K562 (cell line): Measurements from ENCODE around the gene KRT71. TPM values are rescaled to one million over a fixed set of nuclear protein-coding genes. Genes with fewer than 3 reads are reported as not detected.

Experiments used
- ATAC-seq: fragments of 200-7000 bp; cut with Tn5 transposase; 3 replicates; pipeline ENCODE4 v1.9.1; 2020; ENCODE audit warnings: moderate library complexity
- BruUV-seq: library from RNA; stranded (reverse); fragments of 400-500 nt; replicated peaks from 2 replicates; lab custom pipeline; 2021; lab: Mats Ljungman, UMichigan
- CTCF ChIA-PET: fragments of 300-600 bp; formaldehyde crosslinking; extraction: SDS; loops from one replicate; lab custom pipeline; 2021; ENCODE audit warnings: low intra/inter-chr PET ratio; lab: Yijun Ruan, JAX
- POLR2A ChIA-PET: fragments of 300-600, 350-650 bp; sonication (Branson Sonifier 250); formaldehyde crosslinking; extraction: SDS; loops from one replicate; lab custom pipeline; 2021; ENCODE audit warnings: antibody characterized with exemption, inconsistent platforms; lab: Yijun Ruan, JAX
- DNase-seq, 4 experiments: peaks; one replicate each; pipeline versions ENCODE4 v3.0.0 to v3.0.0-alpha.2; 2011 to 2018; ENCODE audit warnings: low spot score in 3 of 4, mixed read lengths in 3 of 4; ENCODE audit errors: extremely low read depth in 1 of 4
- FAIRE-seq: peaks from 2 replicates; lab custom pipeline; 2011; peaks lifted over from hg19 to GRCh38; lab: Jason Lieb, UNC
- H2AFZ ChIP-seq: 2 replicates; pipeline ENCODE4 v1.6.0; 2011; ENCODE audit warnings: low read depth, low read length, control low read depth, inconsistent platforms
- H3K27ac ChIP-seq: fragments of 200-600 bp; 3 replicates; pipeline ENCODE4 v1.8.0; 2011; ENCODE audit warnings: low read depth, mild to moderate bottlenecking, control low read depth, inconsistent platforms, low read length, moderate library complexity, mixed read lengths; ENCODE audit errors: extremely low read depth
- H3K27me3 ChIP-seq, 2 experiments: fragments of 300-600 bp in 1 of 2; 2 replicates in 1 of 2; 3 replicates in 1 of 2; pipeline versions ENCODE4 v1.6.0 to v1.8.0; 2011; ENCODE audit warnings: inconsistent platforms in 2 of 2, low read length in 2 of 2, mild to moderate bottlenecking in 1 of 2, mixed read lengths in 1 of 2, moderate library complexity in 1 of 2; ENCODE audit not compliant: control insufficient read depth in 2 of 2, insufficient read depth in 2 of 2
- H3K36me3 ChIP-seq: fragments of 300-600 bp; 3 replicates; pipeline ENCODE4 v1.8.0; 2011; ENCODE audit warnings: mild to moderate bottlenecking, low read length, inconsistent platforms; ENCODE audit not compliant: control insufficient read depth, insufficient read depth
- H3K4me1 ChIP-seq, 2 experiments: fragments of 200-600 bp in 1 of 2; replicated peaks in 1 of 2; 2 replicates in 1 of 2; 3 replicates in 1 of 2; pipeline versions ENCODE4 v1.5.1 to v1.8.0; 2011; ENCODE audit warnings: inconsistent platforms in 2 of 2, low read length in 2 of 2, mild to moderate bottlenecking in 1 of 2, mixed read lengths in 1 of 2, moderate library complexity in 1 of 2; ENCODE audit not compliant: control insufficient read depth in 2 of 2, insufficient read depth in 2 of 2
- H3K4me2 ChIP-seq: 2 replicates; pipeline ENCODE4 v1.6.1; 2011; ENCODE audit warnings: low read length, control low read depth, inconsistent platforms, mixed read lengths; ENCODE audit not compliant: insufficient read depth
- H3K4me3 ChIP-seq: fragments of 200-600 bp; sonication (generic), shearing (Covaris generic); 2 replicates; pipeline ENCODE4 v1.5.1; 2016; ENCODE audit warnings: control low read depth, inconsistent platforms
- H3K79me2 ChIP-seq: fragments of 200-600 bp; 3 replicates; pipeline ENCODE4 v1.8.0; 2011; ENCODE audit warnings: low read length, inconsistent platforms; ENCODE audit not compliant: control insufficient read depth, insufficient read depth
- H3K9ac ChIP-seq, 2 experiments: 2 replicates each; pipeline versions ENCODE4 v1.6.0 to v1.6.1; 2011; ENCODE audit warnings: low read depth in 2 of 2, low read length in 2 of 2, control low read depth in 1 of 2, inconsistent platforms in 1 of 2, mild to moderate bottlenecking in 1 of 2, mixed read lengths in 1 of 2; ENCODE audit not compliant: insufficient read depth in 1 of 2
- H3K9me1 ChIP-seq: one replicate; pipeline ENCODE4 v1.6.0; 2011; ENCODE audit warnings: inconsistent platforms, mild to moderate bottlenecking, low read length, moderate library complexity; ENCODE audit not compliant: control insufficient read depth, insufficient read depth
- H3K9me3 ChIP-seq: replicated peaks from 2 replicates; pipeline ENCODE4 v1.5.1; 2011; ENCODE audit warnings: low read depth, low read length, inconsistent platforms; ENCODE audit not compliant: control insufficient read depth, insufficient read depth
- H4K20me1 ChIP-seq: replicated peaks from 2 replicates; pipeline ENCODE4 v1.6.1; 2011; ENCODE audit warnings: low read length, inconsistent platforms, mixed read lengths; ENCODE audit not compliant: control insufficient read depth, insufficient read depth
- E2F3 ChIP-seq: fragments of 250-450 bp; sonication (Bioruptor Pico); IDR thresholded peaks from 2 replicates; pipeline ENCODE4 v1.4.0; 2020; ENCODE audit warnings: mild to moderate bottlenecking
- E4F1 ChIP-seq: fragments of 250-450 bp; sonication (Bioruptor Pico); IDR thresholded peaks from 2 replicates; pipeline ENCODE4 v1.5.0; 2021; ENCODE audit warnings: mild to moderate bottlenecking, borderline replicate concordance
- ELF1 ChIP-seq: fragments of 200-800 bp; sonication (Bioruptor generic); IDR thresholded peaks from 2 replicates; pipeline ENCODE4 v1.6.1; 2016; ENCODE audit warnings: missing genetic modification characterization, missing compliant biosample characterization
- ETV5 ChIP-seq: sonication (generic); formaldehyde crosslinking; IDR thresholded peaks from 2 replicates; pipeline ENCODE4 v1.4.0; 2020; ENCODE audit warnings: low read depth, mild to moderate bottlenecking, missing genetic modification reagents
- GTF2A2 ChIP-seq: IDR thresholded peaks from 2 replicates; pipeline ENCODE4 v1.6.1; 2016; ENCODE audit warnings: mild to moderate bottlenecking, missing genetic modification characterization, missing compliant biosample characterization
- GTF2E2 ChIP-seq: fragments of 200-800 bp; sonication (Bioruptor generic); IDR thresholded peaks from 2 replicates; pipeline ENCODE4 v1.6.1; 2016; ENCODE audit warnings: missing genetic modification characterization, missing compliant biosample characterization
- HOXB6 ChIP-seq: fragments of 250-450 bp; sonication (Bioruptor Pico); IDR thresholded peaks from 2 replicates; pipeline ENCODE4 v1.5.1; 2022; ENCODE audit warnings: mild to moderate bottlenecking, borderline replicate concordance
- MXD1 ChIP-seq: fragments of 250-450 bp; sonication (Bioruptor Pico); IDR thresholded peaks from 2 replicates; pipeline ENCODE4 v1.8.0; 2021; ENCODE audit warnings: borderline replicate concordance, mild to moderate bottlenecking, moderate library complexity; ENCODE audit not compliant: poor library complexity, severe bottlenecking
- ZBTB49 ChIP-seq: sonication (generic); formaldehyde crosslinking; IDR thresholded peaks from 2 replicates; pipeline ENCODE4 v1.8.0; 2022; ENCODE audit warnings: missing genetic modification reagents, mild to moderate bottlenecking, borderline replicate concordance
- ZC3H8 ChIP-seq: fragments of 450-650 bp; IDR thresholded peaks from 2 replicates; pipeline ENCODE4 v1.6.1; 2017
- ZNF384 ChIP-seq: IDR thresholded peaks from 2 replicates; pipeline ENCODE4 v1.6.1; 2012; ENCODE audit warnings: low read depth, low read length, improper control_type of control experiment
- WGBS: fragments of 100-300 bp; shearing (Covaris generic); methylation state at CpG from one replicate; pipeline ENCODE4 v1.1.6; 2016; ENCODE audit warnings: low coverage, mixed read lengths; ENCODE audit not compliant: insufficient coverage; ENCODE audit errors: missing lambda C conversion rate; 5-methylcytosine and 5-hydroxymethylcytosine counted together
- in situ Hi-C: fragments of 300-500 bp; cut with MboI; formaldehyde crosslinking; loops from 4 replicates; pipeline ENCODE4 v1.15.0; 2018; ENCODE audit warnings: inconsistent platforms, mixed read lengths
- intact Hi-C: fragments of 100-400 bp; cut with micrococcal nuclease; formaldehyde crosslinking; loops from 2 replicates; pipeline ENCODE4 v1.14.2; 2022
- polyA plus RNA-seq, 8 experiments: library from polyadenylated mRNA; depleted of rRNA in 4 of 8; stranded (reverse) in 5 of 8; unstranded in 3 of 8; fragments of >200 nt; fragmentation: Nextera tagmentation in 2 of 8; fragmentation: Illumina TruSeq in 1 of 8; extraction: Ambion mirVana in 2 of 8; extraction: Trizol in 1 of 8; gene quantifications; 2 replicates each; pipeline versions ENCODE4 v1.2.1 to v1.2.3, GENCODE V29; 2011 to 2014; ENCODE audit warnings: inconsistent platforms in 1 of 8, missing spikeins in 1 of 8
- total RNA-seq, 7 experiments: library from RNA; depleted of rRNA in 6 of 7; stranded (reverse); fragments of >200 nt in 6 of 7; fragmentation: Illumina TruSeq in 2 of 7; extraction: Trizol in 2 of 7; gene quantifications; 2 replicates each; pipeline versions ENCODE4 v1.2.1 to v1.2.3, GENCODE V29; 2011 to 2021; ENCODE audit warnings: low replicate concordance in 1 of 7

KRT71 gene
- total and polyA plus RNA-seq, 9 of the 15 experiments (the other 6 are each of a cell fraction or from before 2014, with no cell fraction given), result not detected

- Histone ChIP-seq H3K4me3 (no peak overlapping the region), H4K20me1 (peaks cover 4% of the 10 kb centered on the region; the same call in 1 of the 2 replicates), H3K9ac (no peak overlapping the region), H3K9me3 (no peaks in the 10 kb centered on the region), H3K27ac (no peak overlapping the region), H3K4me2 (no peak overlapping the region), H3K4me1 (no peaks in the 10 kb centered on the region; a peak in 1 of 5 replicates), H3K79me2 (no peaks in the 10 kb centered on the region), H3K9me1 (no peaks in the 10 kb centered on the region), H3K27me3 (peaks cover 21 to 81% of the 10 kb centered on the region in 2 experiments; a peak in 4 of 5 replicates), H3K36me3 (no peaks in the 10 kb centered on the region), H2AFZ (no peak overlapping the region)
- CTCF ChIA-PET, result no interaction called here
- WGBS, result 0% methylated on average over 3 of the region's 3 CpGs
- in situ Hi-C loops (no loop called here), intact Hi-C loops (no loop called here)
- POLR2A ChIA-PET, result no interaction called here
- DNase-seq, result no peak
- no peak for FAIRE-seq
- no TSS peak for BruUV-seq
- no peak for ATAC-seq
- TF ChIP-seq ETV5 (CRISPR knock-in tag) (no peak), GTF2A2 (tag) (no peak), ZNF384 (no peak), ZBTB49 (CRISPR knock-in tag) (no peak), E4F1 (CRISPR knock-in tag) (no peak), E2F3 (CRISPR knock-in tag) (no peak), GTF2E2 (tag) (no peak), MXD1 (CRISPR knock-in tag) (no peak), HOXB6 (CRISPR knock-in tag) (no peak), ELF1 (no peak), ZC3H8 (no peak)
These were observed 33.6 kb downstream of the KRT71 start for GRCh38 chr12:52519387-52519703.
